ENCODE results near the gene HENMT1.
"Not testable (repeated sequence)": the region's sequence is repeated elsewhere in the genome, so short reads cannot be mapped to it uniquely, and the experiment has no call there.

Gene HENMT1

DNA sequence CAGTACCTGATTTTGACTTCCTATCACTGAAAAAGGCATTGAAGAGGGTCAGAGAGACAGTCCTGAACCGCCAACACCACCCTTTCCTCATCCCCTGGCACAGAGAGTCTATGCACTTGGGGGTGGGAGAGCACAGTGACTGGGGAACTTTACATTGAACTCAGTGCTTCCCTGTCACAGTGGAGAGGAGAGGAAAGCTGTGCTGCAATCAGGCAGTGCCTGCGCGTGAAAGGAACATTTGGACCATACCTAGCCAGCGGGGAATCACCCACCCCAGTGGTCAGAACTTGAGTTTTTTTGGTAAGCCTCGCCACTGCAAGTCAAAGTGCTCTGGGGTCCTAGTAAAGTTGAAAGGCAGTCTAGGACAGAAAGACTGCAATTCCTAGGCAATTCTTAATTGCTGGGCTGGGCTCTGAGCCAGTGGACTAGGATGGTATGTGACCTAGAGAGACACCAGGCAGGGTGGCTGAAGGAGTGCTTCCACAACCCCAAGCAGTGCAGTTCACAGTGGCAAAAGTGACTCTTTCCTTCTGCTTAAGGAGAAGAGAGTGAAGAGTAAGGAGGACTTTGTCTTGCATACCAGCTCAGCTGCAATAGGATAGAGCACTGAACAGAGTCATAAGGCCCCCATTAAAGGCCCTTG, 9.4 kb upstream of the HENMT1 start:
- no peak for DNase-seq

DNA sequence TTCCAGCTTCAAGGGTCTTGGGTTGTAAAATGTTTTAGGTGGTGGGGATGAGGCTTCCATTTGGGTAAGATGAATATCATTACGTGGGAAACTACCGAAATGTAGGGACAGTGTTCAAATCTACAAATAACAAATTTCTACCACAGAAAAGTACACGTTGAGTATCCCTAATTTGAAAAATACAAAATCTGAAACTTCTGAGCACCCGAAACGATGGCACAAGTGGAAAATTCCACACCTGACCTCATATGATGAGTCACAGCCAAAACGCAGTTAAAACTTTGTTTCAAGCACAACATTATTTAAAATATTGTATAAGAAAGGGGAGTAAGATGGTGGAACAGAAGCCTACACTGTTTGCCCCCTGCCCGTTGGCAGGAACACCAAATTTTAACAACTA, 8.8 kb upstream of the HENMT1 start:
- DNase-seq, result no peak

DNA sequence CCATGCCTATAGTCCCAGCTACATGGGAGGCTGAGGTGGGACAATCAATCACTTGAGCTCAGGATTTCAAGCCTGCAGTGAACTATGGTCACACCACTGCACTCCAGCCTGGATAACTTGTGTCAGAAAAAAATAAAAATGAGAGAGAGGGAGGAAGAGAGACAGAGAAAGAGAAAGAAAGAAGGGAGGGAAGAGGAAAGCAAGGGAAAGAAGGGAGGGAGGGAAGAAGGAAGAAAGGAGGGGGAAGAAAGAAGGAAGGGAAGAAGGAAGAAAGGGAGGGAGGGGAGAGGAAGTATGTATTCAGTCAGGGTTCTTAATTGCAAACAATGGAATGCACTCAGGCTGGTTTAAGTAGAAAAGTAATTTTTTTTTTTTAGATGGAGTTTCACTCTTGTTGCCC, 7.9 kb upstream of the HENMT1 start:
- no peak for DNase-seq

DNA sequence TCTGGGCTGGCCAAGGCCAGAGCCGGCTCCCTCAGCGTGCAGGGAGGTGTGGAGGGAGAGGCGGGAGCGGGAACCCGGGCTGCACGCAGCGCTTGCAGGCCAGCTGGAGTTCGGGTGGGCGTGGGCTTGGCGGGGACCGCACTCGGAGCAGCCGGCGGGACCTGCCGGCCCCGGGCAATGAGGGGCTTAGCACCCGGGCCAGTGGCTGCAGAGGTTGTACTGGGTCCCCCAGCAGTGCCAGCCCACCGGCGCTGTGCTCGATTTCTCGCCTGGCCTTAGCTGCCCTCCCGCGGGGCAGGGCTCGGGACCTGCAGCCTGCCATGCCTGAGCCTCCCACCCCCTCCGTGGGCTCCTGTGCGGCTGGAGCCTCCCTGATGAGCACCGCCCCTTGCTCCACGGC, 6.5 kb upstream of the HENMT1 start:
- not testable (repeated sequence) for DNase-seq

DNA sequence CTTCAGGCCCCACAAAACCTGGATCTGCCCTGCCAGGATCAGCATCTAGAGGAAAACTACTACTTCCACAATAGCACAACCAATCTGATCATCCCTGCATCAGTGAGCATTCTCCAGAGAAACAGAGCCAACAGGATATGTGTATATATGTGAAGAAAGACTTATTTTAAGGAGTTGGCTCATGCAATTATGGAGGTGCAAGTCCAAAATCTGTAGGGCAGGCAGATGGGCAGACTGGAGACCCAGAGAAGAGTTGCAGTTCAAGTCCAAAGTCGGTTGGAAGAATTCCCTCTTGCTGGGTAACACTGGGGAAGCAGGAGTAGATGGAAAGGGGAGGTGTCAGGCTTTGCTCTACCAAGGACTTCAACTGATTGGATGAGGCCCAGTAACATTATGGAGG, 4.9 kb upstream of the HENMT1 start:
- DNase-seq, result no peak

DNA sequence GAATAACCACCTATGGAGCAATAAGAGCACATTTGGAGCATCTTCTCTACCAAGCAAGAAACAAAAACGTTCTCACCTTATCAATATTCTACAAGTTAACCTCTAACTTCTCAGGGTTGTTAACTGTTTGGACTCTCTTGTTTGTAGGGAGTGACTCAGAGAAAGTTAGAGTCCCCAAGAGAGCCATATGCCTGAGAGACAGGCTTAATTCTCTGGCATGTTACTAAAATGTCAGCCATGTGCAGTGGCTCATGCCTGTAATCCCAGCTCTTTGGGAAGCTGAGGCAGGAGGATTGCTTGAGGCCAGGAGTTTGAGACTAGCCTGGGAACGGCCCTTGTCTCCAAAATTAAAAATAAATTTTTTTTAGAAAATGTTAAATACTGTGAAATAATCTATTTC, 4.2 kb upstream of the HENMT1 start:
- DNase-seq, result no peak

DNA sequence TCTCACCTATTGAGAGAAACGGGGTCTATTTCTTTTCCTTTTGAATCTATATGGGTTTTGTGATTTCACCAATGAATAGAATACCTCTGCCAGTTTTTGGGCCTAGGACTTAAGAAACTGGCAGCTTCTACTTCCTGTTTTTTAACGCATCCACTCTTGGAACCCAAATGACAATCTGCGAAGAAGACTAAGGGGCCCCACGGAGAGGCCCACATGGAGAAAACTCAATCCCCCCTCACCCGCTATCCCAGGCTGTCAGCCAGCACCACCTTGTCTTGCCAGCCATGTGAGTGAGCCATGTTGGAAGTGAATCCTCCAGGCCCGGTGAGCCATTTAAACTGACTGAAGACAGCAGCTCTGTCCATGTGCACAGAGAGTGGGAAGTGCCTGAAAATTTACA, 3.6 kb upstream of the HENMT1 start:
- no peak for DNase-seq

DNA sequence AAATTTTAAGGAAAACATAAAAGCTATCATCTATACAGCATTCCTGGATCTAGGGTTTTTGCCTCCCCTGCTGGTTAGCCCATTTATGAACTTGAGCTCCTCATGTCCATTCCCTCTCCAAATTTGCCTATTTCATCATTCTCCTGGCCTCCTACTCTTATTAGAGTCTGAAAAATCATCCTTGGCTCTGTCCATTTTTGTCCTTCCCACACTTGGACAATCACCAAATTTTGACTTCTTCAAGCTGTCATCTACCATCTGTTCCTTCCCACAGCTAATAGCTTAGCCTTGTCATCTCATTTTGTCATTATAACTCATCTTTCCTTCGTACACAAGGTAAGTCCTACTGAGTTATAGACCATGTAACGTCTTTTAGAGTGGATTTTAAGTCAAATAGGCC, 2.2 kb upstream of the HENMT1 start:
- DNase-seq, result no peak

DNA sequence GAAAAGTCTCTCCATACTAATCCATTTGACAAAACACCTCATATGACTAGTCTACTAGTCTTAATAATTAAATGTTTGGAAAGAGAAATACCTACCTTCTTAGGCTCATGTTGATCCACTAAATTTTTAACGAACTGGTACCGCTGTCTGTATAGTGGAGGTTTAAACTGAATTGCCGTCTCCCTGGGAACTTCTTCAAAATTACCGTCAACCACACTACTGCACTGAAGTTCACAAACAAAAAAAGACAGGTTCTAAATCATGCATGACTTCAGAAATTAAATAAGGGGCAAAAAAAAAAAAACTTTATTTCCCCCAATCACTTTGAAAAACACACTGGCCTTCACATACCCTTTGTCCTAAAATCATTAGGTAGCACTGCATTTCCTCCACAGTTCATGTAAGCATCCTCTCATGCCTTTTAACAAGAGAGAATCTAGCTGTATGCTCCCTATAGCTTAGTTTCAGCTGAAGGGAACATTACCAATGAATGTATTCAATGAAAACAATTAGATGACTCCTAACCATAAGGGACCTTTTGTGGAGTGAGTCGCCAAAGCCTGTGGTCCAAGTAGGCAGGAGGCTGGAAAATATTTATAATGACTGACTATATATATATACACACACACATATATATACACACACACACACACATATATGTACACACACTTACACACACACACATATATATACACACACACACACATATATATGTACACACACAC, 3.4 kb downstream of the HENMT1 start:
- DNase-seq, result no peak

DNA sequence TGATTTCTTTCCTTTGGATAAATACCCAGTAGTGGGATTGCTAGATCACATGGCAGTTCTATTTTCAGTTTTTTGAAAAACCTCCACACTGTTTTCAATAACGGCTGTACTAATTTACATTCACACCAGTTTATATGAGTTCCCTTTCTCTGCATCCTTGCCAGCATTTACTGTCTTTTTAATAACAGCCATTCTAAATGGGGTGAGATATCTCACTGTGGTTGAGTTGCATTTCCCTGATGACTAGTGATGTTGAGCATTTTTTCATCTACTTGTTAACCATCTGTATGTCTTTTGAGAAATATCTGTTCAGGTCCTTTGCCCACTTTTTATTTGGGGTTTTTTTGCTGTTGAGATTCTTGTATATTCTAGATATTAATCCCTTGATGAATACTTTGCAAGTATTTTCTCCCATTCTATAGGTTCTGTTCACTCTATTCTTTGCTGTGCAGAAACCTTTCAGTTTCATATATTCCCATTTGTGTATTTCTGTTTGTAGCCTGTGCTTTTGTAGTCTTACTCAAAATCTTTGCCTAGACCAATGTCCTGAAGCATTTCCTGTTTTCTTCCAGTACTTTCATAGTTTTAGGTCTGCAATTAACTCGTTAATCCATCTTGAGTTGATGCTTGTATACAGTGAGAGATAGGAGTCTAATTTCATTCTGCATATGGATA, 7.3 kb downstream of the HENMT1 start:
- DNase-seq, result no peak

DNA sequence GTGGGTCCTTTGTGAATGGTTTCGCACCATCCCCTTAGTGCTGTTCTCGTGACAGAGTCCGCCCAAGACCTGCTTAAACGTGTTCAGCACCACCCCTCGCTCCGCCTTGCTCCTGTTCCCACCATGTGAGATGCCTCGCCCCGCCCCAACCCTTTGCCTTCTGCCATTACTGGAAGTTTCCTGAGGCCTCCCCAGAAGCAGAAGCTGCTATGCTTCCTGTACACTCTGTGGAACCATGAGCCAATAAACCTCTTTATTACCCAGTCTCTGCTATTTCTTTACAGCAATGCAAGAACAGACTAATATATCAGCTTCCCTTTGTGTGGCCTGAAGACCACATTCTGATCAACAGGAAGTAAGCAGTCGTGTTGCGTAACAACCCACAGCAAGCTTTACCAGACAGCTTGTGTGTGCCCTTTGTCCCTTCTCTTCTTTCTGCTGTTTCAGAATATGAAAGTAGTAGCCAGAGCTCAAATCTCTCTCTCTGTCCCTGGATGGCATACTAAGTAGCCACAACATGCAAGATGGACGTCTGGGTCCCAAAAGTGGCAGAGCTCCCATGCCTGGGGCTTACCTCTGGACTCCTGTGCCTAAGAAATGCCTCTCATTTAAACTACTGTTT, 14.1 kb downstream of the HENMT1 start:
- peak; percentile 86 for DNase-seq

DNA sequence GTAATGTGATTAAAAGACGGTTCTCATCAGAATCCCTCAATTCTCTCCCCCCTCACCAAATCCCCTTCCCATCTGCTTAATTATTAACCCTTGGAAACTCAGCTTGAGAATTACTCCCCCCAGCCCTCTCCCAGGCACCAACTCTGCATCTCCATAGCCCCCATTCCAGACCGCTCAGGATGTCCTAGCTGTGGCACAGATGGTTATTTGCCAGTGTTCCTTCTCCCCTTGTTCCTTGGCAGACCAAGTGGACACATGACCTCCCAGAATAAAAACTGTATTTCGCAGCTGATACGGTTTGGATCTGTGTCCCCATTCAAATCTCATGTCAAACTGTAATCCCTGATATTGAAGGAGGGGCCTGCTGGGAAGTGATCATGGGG, 14.6 kb downstream of the HENMT1 start:
- no peak for DNase-seq

DNA sequence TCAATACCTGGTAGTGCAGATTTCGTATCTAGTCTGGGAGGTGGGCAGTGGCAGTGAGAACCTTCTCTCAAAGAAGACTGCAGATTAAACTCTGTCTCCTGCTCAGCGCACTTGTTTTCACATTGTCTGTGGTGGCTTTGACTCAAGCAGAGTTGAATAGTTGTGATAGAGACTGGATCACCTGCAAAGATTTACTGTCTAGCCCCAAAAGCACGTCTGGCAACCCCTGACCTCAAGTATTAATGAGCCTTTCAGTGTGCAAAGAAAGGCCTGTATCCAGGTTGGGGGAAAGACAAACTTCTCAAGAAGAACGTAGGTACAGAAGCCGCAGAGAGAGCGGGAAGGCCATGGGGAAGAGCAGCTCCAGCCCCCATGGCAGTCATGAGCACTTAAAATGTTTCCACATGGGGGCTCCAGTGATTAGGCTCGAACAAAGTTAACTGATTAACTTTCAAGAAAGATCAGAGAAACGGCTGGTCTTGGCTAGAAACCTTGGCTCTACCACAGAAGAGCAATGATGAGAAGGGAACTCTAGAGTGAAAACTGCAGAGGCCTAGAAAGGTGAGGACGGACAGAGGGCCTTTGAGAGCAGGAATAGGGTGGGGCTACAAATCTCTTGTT, 15.2 kb downstream of the HENMT1 start:
- peak; percentile 31 for DNase-seq

DNA sequence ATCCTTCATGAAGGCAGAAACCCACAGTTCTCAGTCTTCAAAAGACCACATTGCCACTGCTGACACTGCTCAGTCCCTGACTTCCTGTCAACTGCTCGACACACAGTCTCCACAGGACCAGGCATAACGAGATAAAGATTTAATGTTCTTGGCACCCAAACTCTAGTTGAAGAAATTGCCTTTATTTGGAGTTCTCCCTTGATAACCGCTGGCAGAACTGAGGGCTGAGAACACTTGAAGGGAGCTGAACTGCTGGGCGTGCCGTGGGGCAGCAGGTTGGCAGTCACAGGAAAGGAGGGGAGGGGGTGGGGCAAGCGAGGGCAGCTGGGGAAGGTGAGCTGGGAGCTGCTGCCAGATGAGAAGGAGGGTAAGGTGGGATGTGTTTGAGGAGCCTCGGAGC, 15.9 kb downstream of the HENMT1 start:
- DNase-seq, result peak; percentile 68

DNA sequence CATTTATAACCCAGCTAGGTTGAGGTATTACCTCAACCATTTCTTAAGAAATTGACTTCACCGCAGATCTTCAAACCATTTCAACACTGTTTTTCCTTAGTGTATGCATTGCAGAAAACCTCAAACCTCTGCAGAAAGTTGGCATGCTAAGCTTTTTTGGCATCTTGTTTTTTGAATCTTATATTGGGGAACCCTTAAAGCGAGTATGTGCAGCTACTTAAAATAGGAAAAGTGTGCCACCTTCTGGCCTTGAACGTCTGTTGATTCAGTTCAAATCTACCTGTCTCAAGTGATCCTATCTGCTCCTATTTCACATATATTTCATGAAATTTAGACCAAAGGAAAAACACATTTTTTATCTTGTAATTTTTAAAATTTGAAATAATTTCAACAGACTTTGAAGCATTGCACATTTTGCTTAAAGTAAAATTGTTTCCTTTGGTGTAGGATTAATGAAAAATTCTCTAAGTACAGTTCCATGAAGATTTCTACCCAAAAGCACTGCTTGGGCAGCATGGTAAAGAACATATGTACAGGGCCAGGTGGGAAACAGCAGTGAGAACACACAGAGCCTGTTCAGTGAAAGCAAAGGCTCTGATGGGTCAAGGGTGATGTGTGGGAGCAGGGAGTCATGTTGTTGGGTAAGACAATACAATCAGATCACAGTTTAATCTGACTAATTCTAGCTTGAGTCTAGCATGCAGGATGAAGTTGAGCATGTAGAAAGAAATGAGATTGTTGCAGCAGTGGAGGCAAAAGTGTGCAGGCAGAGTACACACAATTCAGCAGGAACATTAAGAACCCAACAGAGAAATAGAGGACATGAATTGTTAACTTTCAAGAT, 17.2 kb downstream of the HENMT1 start:
- DNase-seq, result peak; percentile 72

DNA sequence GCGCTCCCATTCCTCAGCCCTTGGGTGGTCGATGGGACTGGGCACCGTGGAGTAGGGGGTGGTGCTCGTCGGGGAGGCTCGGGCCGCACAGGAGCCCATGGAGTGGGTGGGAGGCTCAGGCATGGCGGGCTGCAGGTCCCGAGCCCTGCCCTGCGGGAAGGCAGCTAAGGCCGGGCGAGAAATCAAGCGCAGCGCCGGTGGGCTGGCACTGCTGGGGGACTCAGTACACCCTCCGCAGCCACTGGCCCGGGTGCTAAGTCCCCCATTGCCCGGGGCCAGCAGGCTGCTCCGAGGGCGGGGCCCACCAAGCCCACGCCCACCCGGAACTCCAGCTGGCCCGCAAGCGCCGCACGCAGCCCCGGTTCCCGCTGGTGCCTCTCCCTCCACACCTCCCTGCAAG, 20.0 kb downstream of the HENMT1 start:
- DNase-seq, result not testable (repeated sequence)

DNA sequence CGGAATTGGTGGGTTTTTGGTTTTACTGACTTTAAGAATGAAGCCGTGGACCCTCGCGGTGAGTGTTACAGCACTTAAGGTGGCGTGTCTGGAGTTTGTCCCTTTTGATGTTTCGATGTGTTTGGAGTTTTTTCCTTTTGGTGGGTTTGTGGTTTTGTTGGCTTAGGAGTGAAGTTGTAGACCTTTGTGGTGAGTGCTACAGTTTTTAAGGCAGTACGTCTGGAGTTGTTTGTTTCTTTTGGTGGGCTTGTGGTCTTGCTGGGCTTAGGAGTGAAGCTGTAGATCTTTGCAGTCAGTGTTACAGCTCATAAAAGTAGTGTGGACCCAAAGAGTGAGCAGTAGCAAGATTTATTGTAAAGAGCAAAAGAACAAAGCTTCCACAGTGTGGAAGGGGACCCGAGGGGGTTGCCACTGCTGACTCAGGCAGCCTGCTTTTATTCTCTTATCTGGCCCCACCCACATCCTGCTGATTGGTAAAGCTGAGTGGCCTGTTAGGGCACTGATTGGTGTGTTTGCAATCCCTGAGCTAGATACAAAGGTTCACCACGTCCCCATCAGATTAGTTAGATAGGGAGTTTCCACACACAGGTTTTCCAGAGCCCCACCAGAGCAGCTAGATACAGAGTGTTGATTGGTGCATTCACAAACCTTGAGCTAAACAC, 20.9 kb downstream of the HENMT1 start:
- peak; percentile 44 for DNase-seq

DNA sequence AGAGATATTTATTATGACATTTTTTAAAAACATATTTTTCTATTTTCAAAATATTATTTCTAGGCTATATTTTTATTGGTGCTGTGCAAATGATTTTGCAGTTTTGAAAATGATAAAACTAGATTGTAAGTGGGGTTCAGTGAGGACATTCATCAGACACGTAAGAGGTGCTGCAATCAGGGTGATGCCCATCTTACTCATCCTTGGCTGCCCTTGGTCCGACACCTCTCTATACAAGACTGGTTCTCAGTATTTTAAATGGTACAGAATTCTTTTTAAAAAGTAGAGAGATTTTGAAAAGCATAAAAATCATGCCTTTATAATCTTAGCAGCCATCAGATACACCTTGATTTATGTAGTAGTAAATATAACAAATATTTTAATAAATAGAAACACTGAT, 24.0 kb downstream of the HENMT1 start:
- no peak for DNase-seq

DNA sequence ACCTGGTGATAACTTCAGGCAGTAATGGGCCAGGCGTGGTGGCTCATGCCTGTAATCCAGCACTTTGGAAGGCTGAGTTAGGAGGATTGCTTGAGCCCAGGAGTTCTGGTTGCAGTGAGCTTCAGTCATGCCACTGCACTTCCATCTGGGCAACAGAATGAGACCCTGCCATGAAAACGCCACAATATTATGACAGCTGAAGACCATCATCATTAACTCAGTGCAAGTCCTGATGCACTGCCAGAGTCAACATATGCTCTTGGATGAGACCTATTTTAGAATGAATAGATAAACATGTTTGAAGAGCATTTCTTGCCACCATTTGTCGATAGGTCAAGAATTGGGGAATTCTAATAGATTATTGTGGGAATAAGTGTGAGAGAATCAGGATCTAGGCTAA, 26.4 kb downstream of the HENMT1 start:
- no peak for DNase-seq

DNA sequence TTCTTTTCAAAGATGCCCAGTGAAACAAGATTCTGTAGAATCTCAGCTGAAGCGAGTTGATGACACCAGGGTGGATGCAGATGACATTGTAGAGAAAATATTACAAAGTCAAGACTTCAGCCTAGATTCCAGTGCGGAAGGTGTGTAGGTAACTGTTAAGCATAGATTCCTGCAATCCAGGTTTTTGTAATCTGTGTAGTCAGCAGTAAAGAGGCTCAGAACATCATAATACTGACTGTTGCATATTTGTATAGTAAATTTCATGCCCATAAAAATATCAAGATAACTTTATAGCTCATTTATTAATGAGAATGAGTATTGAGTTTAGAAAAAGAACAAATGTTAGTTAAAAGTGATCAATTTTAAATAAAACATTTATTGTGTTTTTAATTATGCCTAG, 32.2 kb downstream of the HENMT1 start:
- no peak for DNase-seq

DNA sequence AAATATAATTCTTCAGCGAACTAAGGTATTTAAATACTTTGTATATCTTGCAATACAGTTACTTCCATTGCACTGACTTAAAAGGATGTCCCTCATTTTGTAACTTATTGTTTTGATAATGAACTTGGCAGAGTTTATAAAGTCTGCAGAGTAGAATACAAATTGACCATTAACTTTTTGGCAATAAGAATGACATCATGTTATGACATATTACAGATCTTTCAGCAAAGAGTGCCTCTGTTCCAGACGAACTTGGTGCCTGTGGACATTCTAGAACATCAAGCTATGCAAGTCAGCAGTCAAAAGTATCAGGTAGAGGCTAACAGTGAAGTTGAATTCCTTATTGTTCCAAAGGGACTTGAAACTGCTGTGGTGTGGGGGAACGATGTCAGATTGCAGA, 32.9 kb downstream of the HENMT1 start:
- DNase-seq, result no peak

DNA sequence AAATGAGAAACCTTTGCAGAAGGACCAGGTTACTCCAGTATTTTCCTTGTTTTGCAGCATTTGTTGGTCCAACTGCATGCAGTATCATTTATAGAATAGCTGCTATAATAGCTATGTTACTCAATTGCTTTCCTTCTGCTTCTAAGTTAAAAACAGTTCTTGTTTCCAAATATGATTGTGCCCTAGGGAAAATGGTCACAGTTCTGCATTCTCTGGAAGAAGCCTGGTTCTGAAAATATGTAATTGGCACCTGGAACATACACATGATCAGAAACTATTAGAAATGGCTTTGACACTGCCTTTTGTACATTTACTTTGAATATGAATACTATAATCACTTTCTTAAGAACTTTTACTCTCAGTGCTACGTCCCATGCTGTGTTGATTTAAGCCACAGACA, 33.6 kb downstream of the HENMT1 start:
- DNase-seq, result no peak

Measured in CD4-positive, alpha-beta T cell treated with Interleukin-6 for 4 hours (primary cell).